Measurements from ENCODE around the gene FCGBP.

Gene FCGBP

GRCh38 chr19:39949026-39949747 lies 14.8 kb upstream of the FCGBP start:
- H3K4me1 ChIP-seq (ENCODE audit: control insufficient read depth in 2 of 2, insufficient read depth in 2 of 2, low read length in 2 of 2), result peaks cover 21 to 23% of the 10 kb centered on the region in 2 donors
- no peak overlapping the region for H3K4me3 ChIP-seq (ENCODE audit: low read length in 2 of 2)
- no peak overlapping the region for H3K27ac ChIP-seq (ENCODE audit: low read depth in 2 of 2, low read length in 2 of 2)
- no peak overlapping the region for H3K9ac ChIP-seq (ENCODE audit: low read depth in 1 of 2, low read length in 2 of 2)
- H3K9me3 ChIP-seq (ENCODE audit: control insufficient read depth in 2 of 2, low read length in 2 of 2), result no peaks in the 10 kb centered on the region
- H3K36me3 ChIP-seq (ENCODE audit: control insufficient read depth in 2 of 2, insufficient read depth in 2 of 2, low read length in 2 of 2), result no peaks in the 10 kb centered on the region
- H3K27me3 ChIP-seq (ENCODE audit: control insufficient read depth in 2 of 2, insufficient read depth in 2 of 2, low read length in 2 of 2), result no peaks in the 10 kb centered on the region

- Histone ChIP-seq H3K9ac (ENCODE audit: low read depth in 1 of 2, low read length in 2 of 2) (no peak overlapping the region), H3K4me1 (ENCODE audit: control insufficient read depth in 2 of 2, insufficient read depth in 2 of 2, low read length in 2 of 2) (peaks cover 37 to 38% of the 10 kb centered on the region in 2 donors), H3K27me3 (ENCODE audit: control insufficient read depth in 2 of 2, insufficient read depth in 2 of 2, low read length in 2 of 2) (no peaks in the 10 kb centered on the region), H3K27ac (ENCODE audit: low read depth in 2 of 2, low read length in 2 of 2) (peak overlapping the region in 1 of 2 donors; percentile 52), H3K36me3 (ENCODE audit: control insufficient read depth in 2 of 2, insufficient read depth in 2 of 2, low read length in 2 of 2) (no peaks in the 10 kb centered on the region), H3K9me3 (ENCODE audit: control insufficient read depth in 2 of 2, low read length in 2 of 2) (no peaks in the 10 kb centered on the region), H3K4me3 (ENCODE audit: low read length in 2 of 2) (no peak overlapping the region)
Measured at GRCh38 chr19:39946532-39946931, 12.1 kb upstream of the FCGBP start.

GRCh38 chr19:39943586-39943985 lies 9.2 kb upstream of the FCGBP start:
- H3K27me3 ChIP-seq (ENCODE audit: control insufficient read depth in 2 of 2, insufficient read depth in 2 of 2, low read length in 2 of 2), result no peaks in the 10 kb centered on the region
- H3K36me3 ChIP-seq (ENCODE audit: control insufficient read depth in 2 of 2, insufficient read depth in 2 of 2, low read length in 2 of 2), result no peaks in the 10 kb centered on the region
- H3K4me3 ChIP-seq (ENCODE audit: low read length in 2 of 2), result peak overlapping the region in 1 of 2 donors; percentile 13
- peak overlapping the region; percentile 41 to 52 for H3K9ac ChIP-seq (ENCODE audit: low read depth in 1 of 2, low read length in 2 of 2)
- peak overlapping the region; percentile 92 for H3K27ac ChIP-seq (ENCODE audit: low read depth in 2 of 2, low read length in 2 of 2)
- no peaks in the 10 kb centered on the region for H3K9me3 ChIP-seq (ENCODE audit: control insufficient read depth in 2 of 2, low read length in 2 of 2)
- H3K4me1 ChIP-seq (ENCODE audit: control insufficient read depth in 2 of 2, insufficient read depth in 2 of 2, low read length in 2 of 2), result peaks cover 41 to 46% of the 10 kb centered on the region in 2 donors

- Histone ChIP-seq H3K9ac (ENCODE audit: low read depth in 1 of 2, low read length in 2 of 2) (peak overlapping the region in 1 of 2 donors; percentile 60), H3K4me1 (ENCODE audit: control insufficient read depth in 2 of 2, insufficient read depth in 2 of 2, low read length in 2 of 2) (peaks cover 43 to 51% of the 10 kb centered on the region in 2 donors), H3K27ac (ENCODE audit: low read depth in 2 of 2, low read length in 2 of 2) (peak overlapping the region; percentile 92), H3K4me3 (ENCODE audit: low read length in 2 of 2) (peak overlapping the region; percentile 10 to 53), H3K9me3 (ENCODE audit: control insufficient read depth in 2 of 2, low read length in 2 of 2) (no peaks in the 10 kb centered on the region), H3K27me3 (ENCODE audit: control insufficient read depth in 2 of 2, insufficient read depth in 2 of 2, low read length in 2 of 2) (no peaks in the 10 kb centered on the region), H3K36me3 (ENCODE audit: control insufficient read depth in 2 of 2, insufficient read depth in 2 of 2, low read length in 2 of 2) (no peaks in the 10 kb centered on the region)
Measured at GRCh38 chr19:39942366-39942730, 7.9 kb upstream of the FCGBP start.

GRCh38 chr19:39941615-39942365 lies 7.4 kb upstream of the FCGBP start:
- H3K4me1 ChIP-seq (ENCODE audit: control insufficient read depth in 2 of 2, insufficient read depth in 2 of 2, low read length in 2 of 2), result peaks cover 45 to 54% of the 10 kb centered on the region in 2 donors
- peak overlapping the region; percentile 92 for H3K27ac ChIP-seq (ENCODE audit: low read depth in 2 of 2, low read length in 2 of 2)
- peak overlapping the region; percentile 10 to 53 for H3K4me3 ChIP-seq (ENCODE audit: low read length in 2 of 2)
- no peaks in the 10 kb centered on the region for H3K36me3 ChIP-seq (ENCODE audit: control insufficient read depth in 2 of 2, insufficient read depth in 2 of 2, low read length in 2 of 2)
- H3K9ac ChIP-seq (ENCODE audit: low read depth in 1 of 2, low read length in 2 of 2), result peak overlapping the region; percentile 52 to 60
- no peaks in the 10 kb centered on the region for H3K27me3 ChIP-seq (ENCODE audit: control insufficient read depth in 2 of 2, insufficient read depth in 2 of 2, low read length in 2 of 2)
- no peaks in the 10 kb centered on the region for H3K9me3 ChIP-seq (ENCODE audit: control insufficient read depth in 2 of 2, low read length in 2 of 2)

GRCh38 chr19:39941151-39941550 lies 6.7 kb upstream of the FCGBP start:
- H3K4me1 ChIP-seq (ENCODE audit: control insufficient read depth in 2 of 2, insufficient read depth in 2 of 2, low read length in 2 of 2), result peaks cover 46 to 60% of the 10 kb centered on the region in 2 donors
- no peaks in the 10 kb centered on the region for H3K27me3 ChIP-seq (ENCODE audit: control insufficient read depth in 2 of 2, insufficient read depth in 2 of 2, low read length in 2 of 2)
- H3K27ac ChIP-seq (ENCODE audit: low read depth in 2 of 2, low read length in 2 of 2), result peak overlapping the region; percentile 92
- H3K4me3 ChIP-seq (ENCODE audit: low read length in 2 of 2), result peak overlapping the region in 1 of 2 donors; percentile 53
- H3K9ac ChIP-seq (ENCODE audit: low read depth in 1 of 2, low read length in 2 of 2), result peak overlapping the region; percentile 45 to 52
- H3K36me3 ChIP-seq (ENCODE audit: control insufficient read depth in 2 of 2, insufficient read depth in 2 of 2, low read length in 2 of 2), result no peaks in the 10 kb centered on the region
- H3K9me3 ChIP-seq (ENCODE audit: control insufficient read depth in 2 of 2, low read length in 2 of 2), result no peaks in the 10 kb centered on the region

- Histone ChIP-seq H3K27me3 (ENCODE audit: control insufficient read depth in 2 of 2, insufficient read depth in 2 of 2, low read length in 2 of 2) (no peaks in the 10 kb centered on the region), H3K9ac (ENCODE audit: low read depth in 1 of 2, low read length in 2 of 2) (no peak overlapping the region), H3K9me3 (ENCODE audit: control insufficient read depth in 2 of 2, low read length in 2 of 2) (no peaks in the 10 kb centered on the region), H3K27ac (ENCODE audit: low read depth in 2 of 2, low read length in 2 of 2) (no peak overlapping the region), H3K4me1 (ENCODE audit: control insufficient read depth in 2 of 2, insufficient read depth in 2 of 2, low read length in 2 of 2) (peaks cover 50 to 67% of the 10 kb centered on the region in 2 donors), H3K4me3 (ENCODE audit: low read length in 2 of 2) (no peak overlapping the region), H3K36me3 (ENCODE audit: control insufficient read depth in 2 of 2, insufficient read depth in 2 of 2, low read length in 2 of 2) (no peaks in the 10 kb centered on the region)
Measured at GRCh38 chr19:39940221-39940833, 5.9 kb upstream of the FCGBP start.

- no peak overlapping the region for H3K27ac ChIP-seq (ENCODE audit: low read depth in 2 of 2, low read length in 2 of 2)
- peaks cover 45 to 67% of the 10 kb centered on the region in 2 donors for H3K4me1 ChIP-seq (ENCODE audit: control insufficient read depth in 2 of 2, insufficient read depth in 2 of 2, low read length in 2 of 2)
- H3K9ac ChIP-seq (ENCODE audit: low read depth in 1 of 2, low read length in 2 of 2), result no peak overlapping the region
- H3K9me3 ChIP-seq (ENCODE audit: control insufficient read depth in 2 of 2, low read length in 2 of 2), result no peaks in the 10 kb centered on the region
- no peak overlapping the region for H3K4me3 ChIP-seq (ENCODE audit: low read length in 2 of 2)
- no peaks in the 10 kb centered on the region for H3K36me3 ChIP-seq (ENCODE audit: control insufficient read depth in 2 of 2, insufficient read depth in 2 of 2, low read length in 2 of 2)
- H3K27me3 ChIP-seq (ENCODE audit: control insufficient read depth in 2 of 2, insufficient read depth in 2 of 2, low read length in 2 of 2), result no peaks in the 10 kb centered on the region
Measured at GRCh38 chr19:39939556-39939955, 5.1 kb upstream of the FCGBP start.

GRCh38 chr19:39937787-39938186 lies 3.4 kb upstream of the FCGBP start:
- H3K4me3 ChIP-seq (ENCODE audit: low read length in 2 of 2), result peak overlapping the region; percentile 5 to 20
- no peaks in the 10 kb centered on the region for H3K36me3 ChIP-seq (ENCODE audit: control insufficient read depth in 2 of 2, insufficient read depth in 2 of 2, low read length in 2 of 2)
- H3K27me3 ChIP-seq (ENCODE audit: control insufficient read depth in 2 of 2, insufficient read depth in 2 of 2, low read length in 2 of 2), result no peaks in the 10 kb centered on the region
- H3K4me1 ChIP-seq (ENCODE audit: control insufficient read depth in 2 of 2, insufficient read depth in 2 of 2, low read length in 2 of 2), result peaks cover 36 to 59% of the 10 kb centered on the region in 2 donors
- peak overlapping the region; percentile 49 to 77 for H3K27ac ChIP-seq (ENCODE audit: low read depth in 2 of 2, low read length in 2 of 2)
- no peaks in the 10 kb centered on the region for H3K9me3 ChIP-seq (ENCODE audit: control insufficient read depth in 2 of 2, low read length in 2 of 2)
- H3K9ac ChIP-seq (ENCODE audit: low read depth in 1 of 2, low read length in 2 of 2), result no peak overlapping the region

All from mucosa of rectum (tissue), 2 donors.